ENCODE results near the gene PLG.

GRCh38 chr6:160781298-160781697, 79.3 kb downstream of the PLG start:
- TF ChIP-seq, protein P1, sequence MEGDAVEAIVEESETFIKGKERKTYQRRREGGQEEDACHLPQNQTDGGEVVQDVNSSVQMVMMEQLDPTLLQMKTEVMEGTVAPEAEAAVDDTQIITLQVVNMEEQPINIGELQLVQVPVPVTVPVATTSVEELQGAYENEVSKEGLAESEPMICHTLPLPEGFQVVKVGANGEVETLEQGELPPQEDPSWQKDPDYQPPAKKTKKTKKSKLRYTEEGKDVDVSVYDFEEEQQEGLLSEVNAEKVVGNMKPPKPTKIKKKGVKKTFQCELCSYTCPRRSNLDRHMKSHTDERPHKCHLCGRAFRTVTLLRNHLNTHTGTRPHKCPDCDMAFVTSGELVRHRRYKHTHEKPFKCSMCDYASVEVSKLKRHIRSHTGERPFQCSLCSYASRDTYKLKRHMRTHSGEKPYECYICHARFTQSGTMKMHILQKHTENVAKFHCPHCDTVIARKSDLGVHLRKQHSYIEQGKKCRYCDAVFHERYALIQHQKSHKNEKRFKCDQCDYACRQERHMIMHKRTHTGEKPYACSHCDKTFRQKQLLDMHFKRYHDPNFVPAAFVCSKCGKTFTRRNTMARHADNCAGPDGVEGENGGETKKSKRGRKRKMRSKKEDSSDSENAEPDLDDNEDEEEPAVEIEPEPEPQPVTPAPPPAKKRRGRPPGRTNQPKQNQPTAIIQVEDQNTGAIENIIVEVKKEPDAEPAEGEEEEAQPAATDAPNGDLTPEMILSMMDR (IDR thresholded peaks at IDR 0.05): no peak
- TF ChIP-seq SIN3A (IDR thresholded peaks at IDR 0.05; ENCODE audit: borderline replicate concordance, insufficient read depth, low read depth, low read length): no peak

Data from Panc1 (cell line).